HCT116 (cell line): ENCODE measurements around the gene ALDH3A2. TPM values are rescaled to one million over a fixed set of nuclear protein-coding genes. Genes with fewer than 3 reads are reported as not detected.

Experiments used
- ATAC-seq: fragments of 200-7000 bp; cut with Tn5 transposase; 2 replicates; pipeline ENCODE4 v1.9.1; 2020; ENCODE audit warnings: mild to moderate bottlenecking, moderate library complexity
- BruUV-seq: library from RNA; stranded (reverse); fragments of 400-500 nt; replicated peaks from 2 replicates; lab custom pipeline; 2021; lab: Mats Ljungman, UMichigan
- CTCF ChIA-PET: fragments of 300-600 bp; sonication (Branson Sonifier 250); formaldehyde crosslinking; loops from one replicate; lab custom pipeline; 2021; ENCODE audit warnings: antibody characterized with exemption; lab: Charles Lee
- POLR2A ChIA-PET: fragments of 300-600, 350-600 bp; sonication (Branson Sonifier 250); formaldehyde crosslinking; loops from one replicate; lab custom pipeline; 2021; ENCODE audit warnings: antibody characterized with exemption; lab: Charles Lee
- RAD21 ChIA-PET, 2 experiments: fragments of 300-600 bp; sonication (Branson Sonifier 250); formaldehyde crosslinking; loops; one replicate each; lab custom pipeline; 2023; ENCODE audit warnings: low total read pairs in 2 of 2; ENCODE audit not compliant: uncharacterized antibody in 2 of 2, unreplicated experiment in 2 of 2, low non-redundant PET in 1 of 2; lab: Charles Lee
- DNase-seq: peaks from one replicate; pipeline ENCODE4 v3.0.0-alpha.2; 2010; ENCODE audit warnings: low read depth, low spot score
- H2AFZ ChIP-seq: fragments of 200-600 bp; shearing (Covaris generic), sonication (generic); 2 replicates; pipeline ENCODE4 v1.6.1; 2017; ENCODE audit warnings: low read depth, mixed run types, mixed read lengths, antibody characterized with exemption, low read length; ENCODE audit not compliant: poor library complexity, severe bottlenecking
- H3K27ac ChIP-seq: 2 replicates; pipeline ENCODE4 v1.5.1; 2012; ENCODE audit warnings: low read depth, low read length
- H3K27me3 ChIP-seq: fragments of 200-600 bp; sonication (generic); 2 replicates; pipeline ENCODE4 v1.6.1; 2016; ENCODE audit warnings: mixed run types, low read length, mixed read lengths; ENCODE audit not compliant: insufficient read depth
- H3K36me3 ChIP-seq, 2 experiments: fragments of 200-500 bp in 1 of 2; fragments of 200-600 bp in 1 of 2; sonication (Bioruptor generic) in 1 of 2; sonication (generic) in 1 of 2; 2 replicates each; pipeline versions ENCODE4 v1.5.1 to v1.6.1; 2014 to 2016; ENCODE audit warnings: low read length in 2 of 2, inconsistent platforms in 1 of 2, mixed read lengths in 1 of 2, mixed run types in 1 of 2; ENCODE audit not compliant: insufficient read depth in 2 of 2, control insufficient read depth in 1 of 2
- H3K4me1 ChIP-seq, 2 experiments: fragments of 200-600 bp in 1 of 2; sonication (generic) in 1 of 2; 2 replicates each; pipeline versions ENCODE4 v1.5.1 to v1.6.1; 2012 to 2017; ENCODE audit warnings: low read length in 2 of 2, inconsistent platforms in 1 of 2, mild to moderate bottlenecking in 1 of 2, mixed read lengths in 1 of 2, mixed run types in 1 of 2, moderate library complexity in 1 of 2; ENCODE audit not compliant: insufficient read depth in 2 of 2, control insufficient read depth in 1 of 2
- H3K4me2 ChIP-seq: fragments of 200-600 bp; sonication (generic); 2 replicates; pipeline ENCODE4 v1.6.1; 2017; ENCODE audit warnings: mixed run types, low read length, mixed read lengths
- H3K4me3 ChIP-seq, 2 experiments: fragments of 200-600 bp in 1 of 2; sonication (generic) in 1 of 2; replicated peaks in 1 of 2; 2 replicates each; pipeline ENCODE4 v1.5.1; 2011 to 2016; ENCODE audit warnings: low read length in 2 of 2, control low read depth in 1 of 2, low read depth in 1 of 2, mild to moderate bottlenecking in 1 of 2, mixed read lengths in 1 of 2, mixed run types in 1 of 2
- H3K79me2 ChIP-seq: fragments of 200-600 bp; sonication (generic); 2 replicates; pipeline ENCODE4 v1.6.1; 2017; ENCODE audit warnings: mild to moderate bottlenecking, mixed run types, low read length, moderate library complexity, mixed read lengths; ENCODE audit not compliant: insufficient read depth
- H3K9ac ChIP-seq: fragments of 200-600 bp; sonication (generic); 2 replicates; pipeline ENCODE4 v1.6.1; 2016; ENCODE audit warnings: low read length, mixed read lengths
- H3K9me2 ChIP-seq: fragments of 200-600 bp; sonication (generic), shearing (Covaris generic); 2 replicates; pipeline ENCODE4 v1.6.1; 2017; ENCODE audit warnings: mixed run types, mild to moderate bottlenecking, moderate library complexity; ENCODE audit not compliant: insufficient read depth
- H3K9me3 ChIP-seq, 2 experiments: fragments of 200-500 bp in 1 of 2; fragments of 200-600 bp in 1 of 2; sonication (Bioruptor generic) in 1 of 2; sonication (generic) in 1 of 2; 2 replicates each; pipeline ENCODE4 v1.6.1; 2014 to 2017; ENCODE audit warnings: low read length in 2 of 2, mixed read lengths in 2 of 2, inconsistent platforms in 1 of 2, low read depth in 1 of 2, mild to moderate bottlenecking in 1 of 2, mixed run types in 1 of 2, moderate library complexity in 1 of 2; ENCODE audit not compliant: control insufficient read depth in 1 of 2, insufficient read depth in 1 of 2
- H4K20me1 ChIP-seq: fragments of 200-600 bp; sonication (generic), shearing (Covaris generic); 2 replicates; pipeline ENCODE4 v1.6.1; 2017; ENCODE audit warnings: mixed run types, mild to moderate bottlenecking, moderate library complexity; ENCODE audit not compliant: insufficient read depth
- CBX3 ChIP-seq: IDR thresholded peaks from 2 replicates; pipeline ENCODE4 v1.6.1; 2012; ENCODE audit warnings: low read depth
- CTCF ChIP-seq, 3 experiments: fragments of 200-600 bp in 1 of 3; sonication (generic) in 1 of 3; IDR thresholded peaks in 2 of 3; conservative IDR thresholded peaks in 1 of 3; 2 replicates each; pipeline ENCODE4 v1.5.1; 2012 to 2017; ENCODE audit warnings: low read depth in 2 of 3, low read length in 2 of 3, antibody characterized with exemption in 1 of 3, borderline replicate concordance in 1 of 3, control low read depth in 1 of 3, mild to moderate bottlenecking in 1 of 3, mixed read lengths in 1 of 3, mixed run types in 1 of 3, moderate library complexity in 1 of 3; ENCODE audit not compliant: insufficient read depth in 1 of 3
- EGR1 ChIP-seq: IDR thresholded peaks from 2 replicates; pipeline ENCODE4 v1.6.1; 2012; ENCODE audit warnings: low read depth
- ELF1 ChIP-seq: IDR thresholded peaks from 2 replicates; pipeline ENCODE4 v1.6.1; 2012; ENCODE audit warnings: low read depth, borderline replicate concordance
- EZH2 ChIP-seq: fragments of 200-600 bp; sonication (generic); IDR thresholded peaks from 2 replicates; pipeline ENCODE4 v1.6.1; 2017; ENCODE audit warnings: antibody characterized with exemption, mixed run types
- EZH2phosphoT487 ChIP-seq: fragments of 200-600 bp; IDR thresholded peaks from 2 replicates; pipeline ENCODE4 v1.6.1; 2018; ENCODE audit warnings: antibody characterized with exemption, borderline replicate concordance
- JUND ChIP-seq: IDR thresholded peaks from 2 replicates; pipeline ENCODE4 v1.6.1; 2012
- MAX ChIP-seq: IDR thresholded peaks from 2 replicates; pipeline ENCODE4 v1.6.1; 2012
- POLR2AphosphoS5 ChIP-seq: IDR thresholded peaks from 2 replicates; pipeline ENCODE4 v1.6.1; 2011; ENCODE audit warnings: mild to moderate bottlenecking, low read depth, low read length, moderate library complexity
- SIN3A ChIP-seq: IDR thresholded peaks from 2 replicates; pipeline ENCODE4 v1.6.1; 2012; ENCODE audit warnings: low read depth
- SP1 ChIP-seq: IDR thresholded peaks from 2 replicates; pipeline ENCODE4 v1.6.1; 2012; ENCODE audit warnings: low read depth
- TCF7L2 ChIP-seq: IDR thresholded peaks from 2 replicates; pipeline ENCODE4 v1.7.0; 2011; ENCODE audit warnings: borderline replicate concordance, inconsistent platforms; ENCODE audit not compliant: insufficient read depth, insufficient read length; ENCODE audit errors: extremely low read depth
- YY1 ChIP-seq: IDR thresholded peaks from 2 replicates; pipeline ENCODE4 v1.6.1; 2011; ENCODE audit warnings: low read length, low read depth, moderate library complexity, mild to moderate bottlenecking; ENCODE audit not compliant: insufficient replicate concordance; ENCODE audit errors: extremely low read depth
- ZBTB33 ChIP-seq: IDR thresholded peaks from 2 replicates; pipeline ENCODE4 v1.6.1; 2011; ENCODE audit warnings: mild to moderate bottlenecking, low read length, moderate library complexity; ENCODE audit not compliant: insufficient replicate concordance; ENCODE audit errors: extremely low read depth
- intact Hi-C: fragments of 100-400 bp; cut with micrococcal nuclease; formaldehyde crosslinking; loops from 2 replicates; pipeline ENCODE4 v1.10.0; 2022
- total RNA-seq: library from RNA; stranded (reverse); gene quantifications from one replicate; pipeline ENCODE4 v1.2.1, GENCODE V29; 2021; ENCODE audit not compliant: unreplicated experiment

Gene ALDH3A2
- total RNA-seq, 1 experiment from 2014 or later: 86.8 TPM

- no peak overlapping the region for H2AFZ ChIP-seq
- H3K27me3 ChIP-seq: no peaks in the 10 kb centered on the region
- intact Hi-C loops: no loop called here
- ATAC-seq (no peak), DNase-seq (no peak)
- TF ChIP-seq ZBTB33: no peak
- no peak for TF ChIP-seq POLR2AphosphoS5
- TF ChIP-seq YY1: no peak
- TF ChIP-seq SP1: no peak
- POLR2A ChIA-PET: no interaction called here
- H3K9me3 ChIP-seq: no peaks in the 10 kb centered on the region
- BruUV-seq: no TSS peak
- H3K4me3 ChIP-seq: no peak overlapping the region
- H3K9ac ChIP-seq: no peak overlapping the region
- RAD21 ChIA-PET: no interaction called here
- no peak overlapping the region for H3K27ac ChIP-seq
- CTCF ChIA-PET: no interaction called here
- no peak overlapping the region for H3K4me2 ChIP-seq
- H3K36me3 ChIP-seq: no peaks in the 10 kb centered on the region
- H4K20me1 ChIP-seq: no peaks in the 10 kb centered on the region
- H3K9me2 ChIP-seq: no peaks in the 10 kb centered on the region
- 0 out of 4 replicates have a peak, but pooled peaks cover 0 to 5% of the 10 kb centered on the region in 2 experiments for H3K4me1 ChIP-seq
- H3K79me2 ChIP-seq: no peaks in the 10 kb centered on the region
Measured at GRCh38 chr17:19630661-19631060, 17.9 kb upstream of the ALDH3A2 start.

DNA sequence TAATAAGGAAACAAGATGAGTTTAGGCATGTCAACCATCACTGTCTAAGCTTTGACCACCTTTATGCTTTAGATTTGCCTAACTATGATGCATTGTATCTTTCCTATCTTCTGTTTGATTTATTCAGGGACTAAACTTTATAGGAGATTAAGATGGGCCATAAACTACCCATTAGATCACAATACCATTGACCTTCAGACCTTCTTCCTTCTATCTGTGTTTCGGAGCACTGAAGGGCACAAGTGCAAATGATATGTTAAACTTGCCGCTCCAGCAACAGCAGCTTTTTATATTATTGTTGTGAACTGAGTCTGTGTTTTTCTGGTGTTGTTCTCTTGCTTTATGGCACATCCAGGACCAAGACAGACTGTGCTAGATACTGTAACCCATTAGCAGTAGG lies 16.6 kb upstream of the ALDH3A2 start:
- ATAC-seq: no peak
- Histone ChIP-seq H3K9me3 (no peaks in the 10 kb centered on the region), H3K4me3 (no peak overlapping the region), H3K9ac (no peak overlapping the region), H3K27me3 (no peaks in the 10 kb centered on the region), H3K9me2 (no peaks in the 10 kb centered on the region), H3K27ac (no peak overlapping the region), H2AFZ (no peak overlapping the region), H3K36me3 (no peaks in the 10 kb centered on the region), H4K20me1 (no peaks in the 10 kb centered on the region), H3K4me2 (no peak overlapping the region), H3K4me1 (0 out of 4 replicates have a peak, but pooled peaks cover 0 to 5% of the 10 kb centered on the region in 2 experiments), H3K79me2 (no peaks in the 10 kb centered on the region)
- CTCF ChIA-PET: no interaction called here
- no peak for DNase-seq
- intact Hi-C loops: no loop called here
- RAD21 ChIA-PET: no interaction called here
- POLR2A ChIA-PET: no interaction called here
- BruUV-seq: no TSS peak
- no peak for TF ChIP-seq TCF7L2
- no peak for TF ChIP-seq ELF1
- TF ChIP-seq SIN3A: no peak
- no peak for TF ChIP-seq POLR2AphosphoS5
- TF ChIP-seq EZH2: no peak
- no peak for TF ChIP-seq MAX
- TF ChIP-seq CBX3: no peak
- no peak for TF ChIP-seq JUND
- TF ChIP-seq YY1: no peak
- no peak for TF ChIP-seq EZH2phosphoT487
- TF ChIP-seq SP1: no peak
- no peak for TF ChIP-seq EGR1
- no peak for TF ChIP-seq ZBTB33
- no peak for TF ChIP-seq CTCF (IDR thresholded peaks at IDR 0.05 in 2 of 3, conservative IDR thresholded peaks at IDR 0.05 in 1 of 3; ENCODE audit: borderline replicate concordance in 1 of 3, insufficient read depth in 1 of 3, low read depth in 2 of 3, low read length in 2 of 3)
